ENCODE data around the gene TFAP2C.

TFAP2C gene

DNA sequence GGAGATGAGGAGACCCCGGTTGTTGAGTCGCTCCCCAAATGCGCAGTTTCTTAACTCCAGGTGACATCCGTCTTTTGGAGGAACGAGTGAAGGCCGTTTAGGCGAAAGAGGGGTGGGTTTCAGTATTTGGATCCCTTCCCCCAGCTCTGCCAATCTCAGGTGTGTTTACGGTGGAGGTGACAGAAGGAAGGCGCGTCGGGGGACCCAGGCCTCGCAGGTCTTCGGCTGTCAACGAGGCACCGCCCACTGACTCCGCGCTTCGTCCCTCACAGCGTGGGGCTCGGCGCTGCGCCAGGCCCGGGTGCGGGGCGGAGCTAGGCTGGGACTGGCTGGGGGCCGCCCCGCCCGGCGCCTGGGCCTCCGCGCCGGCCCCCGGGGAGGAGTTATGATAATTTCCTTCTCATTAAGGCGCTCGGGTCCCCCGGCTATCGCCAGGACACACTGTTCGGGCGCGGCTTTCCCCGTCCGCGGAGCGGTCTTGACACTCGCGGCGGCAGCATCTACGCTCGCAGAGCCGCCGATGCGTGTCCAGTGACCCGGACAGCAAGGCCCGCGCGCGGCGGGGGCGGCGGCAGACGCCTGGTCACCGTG, at the start of gene TFAP2C:
TSS of gene TFAP2C (plus strand) at position 434 of the 591 bp plus-strand sequence. CDS start 239 bp downstream, outside the sequence.
- FAIRE-seq = no peak

DNA sequence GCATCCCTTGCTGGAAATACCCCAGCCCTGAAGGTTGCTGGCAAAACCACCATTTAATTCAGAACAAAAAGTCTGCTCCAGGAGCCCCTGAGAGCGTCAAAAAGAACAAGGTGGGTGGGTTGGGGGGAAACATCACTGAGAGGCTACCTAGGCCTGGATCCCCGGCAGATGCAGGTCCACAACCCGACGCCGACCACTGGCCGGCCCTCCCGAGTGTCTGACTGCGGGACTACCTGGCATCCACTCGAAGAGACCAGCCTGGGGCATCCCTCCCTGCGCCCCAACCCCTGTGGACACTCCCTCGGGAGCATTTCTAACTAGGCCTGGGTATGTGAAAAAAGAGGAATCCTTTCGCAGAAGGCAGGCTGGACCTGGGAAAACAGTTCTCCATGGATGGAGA, 48.9 kb upstream of the TFAP2C start:
- FAIRE-seq = no peak

DNA sequence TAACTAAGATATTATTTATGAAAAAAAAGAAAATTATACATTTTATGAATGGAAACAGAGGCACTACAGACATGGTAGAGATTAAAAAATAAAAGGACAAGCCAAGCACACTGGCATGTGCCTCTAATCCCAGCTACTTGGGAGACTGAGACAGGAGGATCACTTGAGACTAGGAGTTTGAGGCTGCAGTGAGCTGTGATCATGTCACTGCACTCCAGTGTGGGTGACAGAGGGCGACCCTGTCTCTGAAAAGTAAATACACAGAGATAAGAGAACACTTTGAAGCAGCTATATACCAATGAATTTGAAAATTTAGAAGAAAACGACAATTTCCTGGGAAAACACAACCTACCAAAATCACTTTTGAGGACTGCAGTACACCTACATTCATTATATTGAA, 47.4 kb upstream of the TFAP2C start:
- no peak for FAIRE-seq

DNA sequence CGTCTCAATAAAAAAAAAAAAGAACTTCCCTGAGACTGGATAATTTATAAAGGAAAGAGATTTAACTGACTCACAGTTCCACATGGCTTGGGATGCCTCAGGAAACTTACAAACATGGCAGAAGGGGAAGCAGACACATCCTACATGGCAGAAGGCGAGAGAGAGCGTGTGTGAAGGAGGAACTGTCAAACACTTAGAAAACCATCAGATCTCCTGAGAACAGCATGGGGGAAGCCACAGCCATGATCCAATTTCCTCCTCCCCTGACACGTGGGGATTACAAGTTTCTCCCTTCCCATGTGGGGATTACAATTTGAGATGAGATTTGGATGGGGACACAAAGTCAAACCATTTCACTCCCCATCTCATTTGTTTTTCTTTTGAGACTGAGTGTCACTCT, 46.6 kb upstream of the TFAP2C start:
- FAIRE-seq = no peak

DNA sequence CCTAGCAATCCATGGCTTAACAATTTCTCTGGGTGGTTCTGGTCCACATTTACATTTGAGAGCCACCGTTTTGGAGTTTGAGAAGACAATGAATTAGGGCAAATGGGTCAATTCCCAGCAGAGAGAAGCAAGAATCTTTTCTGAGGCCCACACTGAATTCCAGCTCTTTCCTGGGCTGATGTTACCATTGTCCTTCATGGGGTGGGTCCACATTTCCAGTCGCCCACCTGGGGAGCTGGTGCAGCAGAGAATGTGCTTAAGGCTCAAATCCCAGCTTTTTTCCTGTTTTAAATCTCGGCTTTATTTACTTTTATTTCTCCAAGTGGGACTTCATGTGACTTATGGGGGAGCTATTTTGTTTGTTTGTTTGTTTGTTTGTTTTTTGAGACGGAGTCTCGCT, 44.2 kb upstream of the TFAP2C start:
- no peak for FAIRE-seq

DNA sequence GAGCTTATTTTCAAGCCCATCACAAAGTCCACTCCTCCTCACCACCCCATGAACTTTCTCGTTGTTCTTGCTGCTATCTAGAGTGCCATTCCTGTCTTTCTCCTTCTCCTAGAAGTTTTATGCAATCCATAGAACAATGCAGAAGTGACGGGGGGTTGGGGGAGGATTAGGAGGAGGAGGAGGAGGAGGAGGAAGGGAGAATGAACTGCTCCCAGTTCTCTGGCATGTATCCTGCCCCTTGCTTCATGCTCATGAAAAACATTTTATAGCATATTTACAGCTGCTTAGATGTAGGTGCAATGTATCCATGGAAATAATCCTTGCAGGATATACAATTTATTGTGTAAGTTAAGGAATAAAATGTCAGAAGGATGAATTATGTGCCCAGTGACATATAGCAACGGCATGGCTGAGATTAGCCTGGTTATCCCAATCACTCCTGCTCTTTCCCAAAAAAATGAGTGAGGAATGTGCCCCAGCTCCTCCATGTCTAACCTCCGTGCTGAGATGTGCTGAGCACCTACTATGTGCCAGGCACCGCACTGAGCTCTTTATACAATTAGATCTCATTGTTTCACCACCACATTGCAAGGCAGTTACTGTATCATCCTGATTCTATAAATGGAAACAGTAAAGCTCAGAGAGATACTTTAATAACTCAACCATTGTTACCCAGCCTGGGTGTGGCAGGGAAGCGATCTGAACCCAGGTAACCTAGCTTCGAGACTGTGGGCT, 41.6 kb upstream of the TFAP2C start:
- FAIRE-seq = no peak

DNA sequence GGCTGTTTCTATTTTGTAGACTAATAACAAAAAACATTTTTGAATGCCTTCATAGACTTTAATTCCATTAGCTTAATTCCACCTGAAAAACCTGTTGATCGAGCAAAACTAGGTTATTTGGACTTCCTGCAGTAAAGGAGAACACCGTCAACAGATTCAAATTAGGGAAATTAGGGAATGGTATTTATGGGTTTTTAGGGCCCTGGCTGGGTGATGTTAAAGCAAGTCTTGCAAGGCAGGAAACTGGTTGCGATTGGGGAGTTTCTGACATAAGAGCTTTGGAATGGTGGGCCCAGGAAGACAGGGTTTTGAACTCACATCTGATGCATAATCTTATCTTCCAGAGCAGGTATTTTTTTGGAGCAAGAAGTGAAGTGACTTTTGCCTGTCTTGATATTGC, 40.1 kb upstream of the TFAP2C start:
- no peak for FAIRE-seq

DNA sequence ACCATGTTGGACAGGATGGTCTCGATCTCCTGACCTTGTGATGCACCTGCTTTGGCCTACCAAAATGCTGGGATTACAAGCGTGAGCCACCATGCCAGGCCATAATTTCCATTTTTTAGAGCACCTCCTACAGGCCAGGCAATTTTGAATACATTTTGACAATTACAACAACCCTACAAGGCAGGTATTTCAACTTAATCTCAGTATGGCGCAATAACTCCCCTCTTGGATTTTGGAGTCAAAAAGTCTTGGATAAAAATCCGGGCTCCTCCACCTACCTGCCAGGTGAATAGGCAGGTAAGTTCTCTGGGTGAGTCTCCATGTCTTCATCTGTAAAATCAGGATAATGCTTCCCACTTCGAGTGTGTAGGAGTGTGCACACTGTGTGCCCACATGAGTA, 39.5 kb upstream of the TFAP2C start:
- no peak for FAIRE-seq

DNA sequence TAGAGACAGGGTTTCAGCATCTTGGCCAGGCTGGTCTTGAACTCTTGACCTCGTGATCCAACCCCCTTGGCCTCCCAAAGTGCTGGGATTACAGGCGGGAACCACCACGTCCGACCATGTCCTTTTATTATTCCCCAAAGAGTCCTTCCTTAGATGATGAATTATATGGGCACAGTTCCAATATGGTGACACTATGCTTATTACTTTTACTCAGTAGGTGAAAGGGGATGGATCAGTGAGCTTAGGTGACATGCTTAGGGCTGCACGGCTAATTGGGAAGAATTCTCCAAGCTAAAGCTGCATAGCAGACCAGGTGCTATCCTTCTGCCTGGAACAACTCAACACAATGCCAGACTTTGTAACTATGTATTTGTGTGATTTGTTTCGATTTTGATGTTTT, 38.2 kb upstream of the TFAP2C start:
- no peak for FAIRE-seq

DNA sequence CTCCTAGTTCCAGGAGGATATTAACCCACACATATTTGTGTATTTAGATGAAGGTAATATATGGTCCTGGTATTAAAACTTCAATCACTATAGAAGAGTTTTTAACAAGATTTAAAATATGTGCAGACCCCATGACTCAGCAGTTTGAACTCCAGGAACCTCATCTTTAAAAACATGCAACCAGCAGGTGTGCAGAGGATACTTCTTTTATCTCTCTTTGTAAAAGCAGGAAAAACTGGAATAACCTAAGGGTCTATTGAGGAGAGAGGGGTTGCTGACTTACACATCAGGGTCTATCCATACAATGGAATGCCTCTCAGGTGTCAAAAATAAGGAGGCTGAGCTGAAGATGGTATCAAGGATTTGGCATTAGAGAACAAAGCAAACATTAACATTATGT, 36.9 kb upstream of the TFAP2C start:
- no peak for FAIRE-seq

DNA sequence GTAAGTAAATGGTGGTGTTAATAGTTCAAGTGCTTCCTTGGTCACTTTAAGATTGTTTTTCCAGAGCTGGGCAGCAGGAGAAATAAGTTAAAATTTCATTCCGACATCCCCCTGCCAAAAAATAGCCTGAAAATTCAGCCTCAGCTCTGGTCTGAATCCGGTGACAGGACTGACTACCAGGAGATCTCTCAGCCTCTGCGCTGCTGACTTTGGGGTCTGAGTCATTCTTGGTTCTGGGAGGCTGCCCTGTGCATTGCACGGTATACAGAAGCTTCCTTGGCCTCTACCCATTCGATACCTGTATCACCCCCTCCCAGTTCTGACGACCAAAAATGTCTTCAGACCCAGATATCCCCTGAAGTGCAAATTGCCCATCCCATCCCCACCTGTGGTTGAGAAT, 36.3 kb upstream of the TFAP2C start:
- no peak for FAIRE-seq

DNA sequence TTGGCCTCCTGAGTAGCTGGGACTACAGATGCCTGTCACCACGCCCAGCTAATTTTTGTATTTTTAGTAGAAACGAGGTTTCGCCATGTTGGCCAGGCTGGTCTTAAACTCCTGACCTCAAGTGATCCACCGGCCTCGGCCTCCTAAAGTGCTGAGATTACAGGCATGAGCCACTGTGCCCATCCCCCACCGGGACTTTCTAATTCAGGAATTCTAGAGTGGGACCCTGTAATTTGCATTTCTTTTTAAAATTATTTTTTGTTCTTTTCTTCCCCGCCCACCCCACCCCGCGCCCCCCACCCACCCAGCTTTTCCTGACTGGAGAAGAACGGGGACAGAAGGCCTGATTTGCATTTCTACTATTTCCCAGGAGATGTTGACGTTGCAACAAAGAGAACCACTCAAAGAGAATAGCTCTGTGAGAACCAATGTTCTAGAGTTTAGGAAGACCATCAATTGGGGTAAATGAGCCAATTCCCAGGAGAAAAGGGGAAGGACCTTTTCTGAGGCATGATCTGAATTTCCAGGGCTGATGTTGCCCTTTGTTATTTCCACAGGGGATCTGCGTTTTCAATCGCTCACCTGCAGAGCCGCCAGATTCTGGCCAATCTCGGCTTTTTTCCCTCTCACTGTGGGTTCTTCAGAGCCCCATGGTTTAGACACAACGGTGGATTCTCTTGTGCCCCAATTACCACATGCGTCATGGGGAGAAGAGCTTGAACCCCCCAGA, 33.2 kb upstream of the TFAP2C start:
- no peak for FAIRE-seq

DNA sequence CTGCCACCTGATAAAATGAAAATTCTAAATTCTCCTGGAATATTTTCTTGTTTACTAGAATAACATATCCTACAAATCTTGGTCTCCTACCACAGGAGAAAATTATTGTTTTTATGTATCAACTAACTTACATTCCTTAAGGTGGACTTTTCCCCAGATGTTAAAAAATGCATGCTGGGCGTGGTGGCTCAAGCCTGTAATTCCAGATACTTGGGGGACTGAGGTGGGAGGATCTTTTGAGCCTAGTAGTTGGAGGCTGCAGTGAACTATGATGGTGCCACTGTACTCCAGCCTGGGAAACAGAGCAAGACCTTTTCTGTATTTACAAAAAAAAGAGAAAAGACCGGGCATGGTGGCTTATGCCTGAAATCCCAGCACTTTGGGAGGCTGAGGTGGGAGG, 27.9 kb upstream of the TFAP2C start:
- no peak for FAIRE-seq

DNA sequence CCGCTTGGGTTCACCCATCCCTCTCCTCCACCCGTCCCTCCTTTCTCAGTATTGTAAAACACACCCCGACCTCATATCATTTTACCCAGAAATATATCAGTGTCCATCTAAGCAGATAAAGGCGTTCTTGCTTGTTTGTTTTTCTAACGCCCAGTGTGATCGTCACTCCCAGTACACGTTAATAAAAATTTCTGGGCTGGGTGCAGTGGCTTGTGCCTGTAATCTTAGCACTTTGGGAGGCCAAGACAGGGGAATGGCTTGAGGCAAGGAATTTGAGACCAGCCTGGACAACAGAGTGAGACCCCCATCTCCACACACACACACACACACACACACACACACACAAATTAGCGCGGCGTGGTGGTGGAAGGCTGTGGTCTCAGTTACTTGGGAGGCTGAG, 24.4 kb upstream of the TFAP2C start:
- no peak for FAIRE-seq

DNA sequence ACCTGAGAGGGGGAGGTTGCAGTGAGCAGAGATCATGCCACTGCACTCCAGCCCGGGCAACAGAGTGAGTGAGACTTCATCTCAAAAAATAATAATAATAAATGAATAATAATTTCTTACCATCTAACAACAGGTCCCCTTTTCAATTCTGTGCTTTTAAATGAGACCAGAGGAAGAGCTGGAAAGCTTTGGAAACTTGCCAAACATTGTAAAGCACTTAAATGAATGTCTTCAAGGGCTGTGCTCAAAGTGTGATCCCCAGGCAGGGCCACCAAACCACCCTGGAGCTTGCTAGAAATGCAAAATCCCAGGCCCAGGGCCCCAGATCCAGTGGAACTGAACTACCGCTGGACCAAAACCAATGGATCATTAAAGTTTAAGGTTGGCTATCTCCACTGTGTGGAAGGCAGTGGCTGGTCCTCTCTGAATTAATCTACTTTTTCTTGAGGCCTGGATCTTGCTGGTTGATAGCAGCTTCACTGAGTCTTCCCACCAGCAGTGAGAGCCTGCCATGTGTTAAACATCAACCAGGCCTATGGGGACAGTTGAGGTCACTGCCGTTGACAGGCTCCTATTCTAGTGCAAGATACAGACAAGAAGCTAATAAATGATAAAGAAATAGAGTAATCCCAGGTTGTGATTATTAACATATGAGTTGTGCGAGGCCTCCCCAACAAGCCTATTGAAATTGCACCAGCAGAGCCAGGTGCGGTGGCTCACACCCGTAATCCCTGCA, 23.7 kb upstream of the TFAP2C start:
- no peak for FAIRE-seq

DNA sequence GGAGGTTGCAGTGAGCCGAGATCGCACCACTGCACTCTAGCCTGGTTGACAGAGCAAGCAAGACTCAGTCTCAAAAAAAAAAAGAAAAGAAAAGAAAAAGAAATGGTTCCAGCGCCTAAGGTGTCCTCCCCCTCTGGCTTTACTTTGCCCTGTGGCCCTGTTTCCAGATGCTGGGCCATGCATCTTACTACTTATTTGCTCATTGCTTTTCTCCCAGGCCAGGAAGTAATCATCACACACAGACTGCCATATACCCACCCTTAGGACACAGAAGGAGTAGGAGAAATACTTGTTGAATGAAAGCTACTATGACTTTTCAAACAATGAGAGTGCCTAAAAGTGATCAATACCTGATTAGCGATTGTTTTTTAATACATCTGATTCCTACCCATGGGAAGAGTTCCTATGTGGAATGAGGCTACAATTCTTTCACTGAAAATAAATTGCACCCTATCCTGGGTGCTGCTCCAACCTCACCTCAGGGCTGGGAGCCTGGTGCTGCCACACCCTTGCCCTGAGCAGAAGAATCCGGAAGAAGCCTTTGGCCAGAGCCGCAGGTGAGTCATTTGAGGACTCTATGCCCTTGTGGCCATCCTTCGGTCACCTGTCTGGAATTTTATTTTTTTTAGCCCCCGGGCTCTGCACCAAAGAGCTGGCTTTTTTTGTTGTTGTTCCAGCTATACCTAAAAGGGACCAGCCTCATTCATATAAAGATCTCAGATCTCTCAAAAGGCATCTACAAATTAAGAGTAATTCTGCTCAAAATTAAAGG, 22.7 kb upstream of the TFAP2C start:
- no peak for FAIRE-seq

DNA sequence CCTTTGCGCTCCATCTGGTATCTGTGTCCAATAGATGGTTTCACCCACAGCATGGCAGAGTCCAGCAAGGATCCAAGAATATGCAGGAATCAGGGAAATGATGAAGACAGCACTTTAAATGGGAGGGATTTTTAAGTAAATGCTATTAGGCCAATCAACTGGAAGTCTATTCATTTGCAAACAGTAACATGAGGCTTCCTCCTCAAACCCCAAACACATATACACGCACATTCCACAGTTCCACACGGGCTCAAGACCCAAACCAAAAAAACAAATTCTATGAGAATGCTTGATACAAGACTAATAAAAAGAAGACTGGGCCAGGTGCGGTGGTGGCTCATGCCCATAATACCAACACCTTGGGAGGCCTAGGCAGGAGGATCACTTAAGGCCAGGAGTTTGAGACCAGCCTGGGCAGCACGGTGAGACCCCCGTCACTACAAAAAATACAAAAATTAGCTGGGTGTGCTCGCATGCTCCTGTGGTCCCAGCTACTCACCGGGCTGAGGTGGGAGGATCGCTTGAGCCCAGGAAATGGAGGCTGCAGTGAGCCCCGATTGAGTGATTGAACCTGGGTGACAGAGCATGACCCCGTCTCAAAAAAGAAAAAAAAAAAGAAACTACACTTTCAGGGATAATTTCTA, 21.9 kb upstream of the TFAP2C start:
- no peak for FAIRE-seq

DNA sequence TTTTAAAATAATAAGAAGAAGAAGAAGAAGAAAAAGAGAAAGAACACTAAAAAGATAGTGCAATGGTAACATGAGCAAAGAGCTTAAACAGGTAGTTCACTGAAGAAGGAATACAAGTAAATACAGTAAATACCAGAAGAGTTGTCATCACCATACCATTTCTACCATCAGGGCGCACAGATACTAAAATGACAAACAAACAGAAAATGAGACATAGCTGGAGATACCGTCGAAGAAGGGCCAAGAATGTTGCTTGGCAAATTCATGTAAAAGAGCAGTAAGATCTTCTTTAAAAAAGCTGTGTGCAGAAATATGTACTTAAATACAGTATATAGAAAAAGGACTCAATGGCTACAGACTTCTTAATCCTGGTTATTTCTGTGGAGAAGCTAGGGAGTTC, 20.7 kb upstream of the TFAP2C start:
- FAIRE-seq = no peak

DNA sequence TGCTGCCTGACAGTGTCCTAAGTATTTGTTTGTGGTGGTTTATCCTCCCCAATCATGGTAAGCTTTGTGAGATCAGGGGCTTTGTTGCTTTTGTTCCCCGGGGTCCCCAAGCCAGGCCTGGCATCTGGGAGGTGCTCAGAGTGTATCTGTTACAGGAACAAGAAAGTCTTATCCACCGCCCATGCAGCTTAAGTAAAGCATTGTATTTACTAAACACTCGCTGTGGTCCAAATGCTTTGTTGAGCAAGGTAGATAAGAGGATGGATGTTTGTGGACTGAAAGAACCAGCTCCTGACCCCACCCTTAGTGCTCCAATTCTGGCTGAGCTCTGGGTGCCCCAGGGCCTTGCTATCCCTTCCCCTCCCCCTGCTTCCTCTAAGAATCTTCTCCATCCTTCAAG, 19.8 kb upstream of the TFAP2C start:
- FAIRE-seq = no peak

DNA sequence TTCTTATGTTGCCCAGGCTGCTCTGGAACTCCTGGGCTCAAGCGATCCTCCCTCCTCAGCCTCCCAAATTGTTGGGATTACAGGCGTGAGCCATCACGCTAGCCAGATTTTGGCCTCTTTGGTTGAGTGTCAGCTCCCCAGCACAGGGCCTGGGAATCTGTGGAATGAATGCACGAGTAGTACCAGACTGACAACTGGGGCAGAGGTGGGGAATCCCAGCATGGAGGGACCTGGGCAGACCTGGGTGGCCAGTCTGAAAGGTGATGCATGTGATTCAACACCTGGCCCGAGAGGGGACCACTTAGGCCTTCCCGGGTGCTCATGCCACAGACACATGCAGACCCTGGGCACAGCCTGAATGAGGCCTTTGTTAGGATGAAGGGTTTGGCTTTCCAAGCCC, 19.0 kb upstream of the TFAP2C start:
- FAIRE-seq = no peak

DNA sequence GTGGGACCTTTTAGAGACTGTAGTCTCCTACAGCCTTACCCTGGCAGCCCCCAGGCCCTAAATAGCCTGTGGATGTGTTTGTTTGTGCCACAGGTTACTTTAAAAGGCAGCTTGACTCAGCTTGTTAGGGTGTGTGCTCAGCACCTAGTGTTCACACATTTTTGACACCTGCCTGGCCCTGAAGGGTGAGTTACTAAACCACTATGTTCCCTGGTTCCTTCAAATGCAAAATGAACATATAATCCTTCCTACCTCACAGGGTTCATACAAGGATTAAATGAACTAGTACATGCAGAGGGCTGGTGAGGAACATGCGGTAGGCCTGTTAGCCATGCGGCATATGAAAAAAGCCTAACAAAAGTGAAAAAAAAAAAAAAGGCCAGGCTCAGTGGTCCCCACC, 14.9 kb upstream of the TFAP2C start:
- FAIRE-seq = no peak

DNA sequence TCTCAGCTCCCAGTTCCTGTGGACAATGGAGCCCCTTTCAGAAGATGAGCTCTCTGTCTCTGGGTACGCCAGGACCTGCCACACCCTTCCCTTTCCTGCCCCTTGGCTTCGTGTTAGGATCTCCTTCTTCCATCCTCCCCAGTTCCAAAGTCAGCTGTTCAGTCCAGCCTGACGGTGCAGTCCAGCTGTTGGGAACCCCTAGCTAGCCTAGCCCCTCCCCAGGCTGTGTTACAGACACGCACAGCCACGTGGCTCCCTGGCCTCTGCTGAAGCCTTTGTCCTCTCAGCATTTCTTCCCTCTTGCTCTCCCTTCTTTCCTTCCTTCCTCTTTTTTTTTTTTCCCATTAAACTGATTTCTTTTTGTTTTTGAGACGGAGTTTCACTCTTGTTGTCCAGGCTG, 12.4 kb upstream of the TFAP2C start:
- no peak for FAIRE-seq

Data from G401.6 (cell line).